Cerebellar cortex (tissue), 1 donor: ENCODE measurements around the gene RAB30.

Experiments used
- DNase-seq: peaks from one replicate; pipeline ENCODE4 v3.0.0-alpha.2; 2015; ENCODE audit warnings: low spot score

The RAB30 gene

GRCh38 chr11:83039566-83039965 is 32.1 kb downstream of the RAB30 start:
- DNase-seq = no peak

DNA sequence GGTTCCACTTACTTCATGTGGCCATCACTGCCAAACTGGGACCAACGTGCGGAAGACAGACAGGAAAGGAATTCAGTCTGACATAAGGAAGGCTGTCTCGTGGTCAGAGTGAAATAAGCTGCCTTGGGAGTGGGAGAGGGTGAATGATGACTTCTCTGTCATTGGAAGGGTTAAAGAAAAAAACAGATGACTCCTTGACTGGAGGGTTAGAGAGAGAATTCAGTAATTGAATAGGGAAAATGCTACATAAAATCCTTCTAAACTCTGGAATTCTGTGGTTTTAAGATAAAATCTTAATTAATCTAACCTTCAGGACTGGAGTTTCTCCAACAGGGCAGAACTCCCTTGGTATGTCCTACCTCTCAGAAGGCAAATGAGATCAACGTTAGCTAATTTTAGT is 33.8 kb downstream of the RAB30 start:
- DNase-seq = no peak

- no peak for DNase-seq
Measured at GRCh38 chr11:83036701-83037100, 35.0 kb downstream of the RAB30 start.

DNA sequence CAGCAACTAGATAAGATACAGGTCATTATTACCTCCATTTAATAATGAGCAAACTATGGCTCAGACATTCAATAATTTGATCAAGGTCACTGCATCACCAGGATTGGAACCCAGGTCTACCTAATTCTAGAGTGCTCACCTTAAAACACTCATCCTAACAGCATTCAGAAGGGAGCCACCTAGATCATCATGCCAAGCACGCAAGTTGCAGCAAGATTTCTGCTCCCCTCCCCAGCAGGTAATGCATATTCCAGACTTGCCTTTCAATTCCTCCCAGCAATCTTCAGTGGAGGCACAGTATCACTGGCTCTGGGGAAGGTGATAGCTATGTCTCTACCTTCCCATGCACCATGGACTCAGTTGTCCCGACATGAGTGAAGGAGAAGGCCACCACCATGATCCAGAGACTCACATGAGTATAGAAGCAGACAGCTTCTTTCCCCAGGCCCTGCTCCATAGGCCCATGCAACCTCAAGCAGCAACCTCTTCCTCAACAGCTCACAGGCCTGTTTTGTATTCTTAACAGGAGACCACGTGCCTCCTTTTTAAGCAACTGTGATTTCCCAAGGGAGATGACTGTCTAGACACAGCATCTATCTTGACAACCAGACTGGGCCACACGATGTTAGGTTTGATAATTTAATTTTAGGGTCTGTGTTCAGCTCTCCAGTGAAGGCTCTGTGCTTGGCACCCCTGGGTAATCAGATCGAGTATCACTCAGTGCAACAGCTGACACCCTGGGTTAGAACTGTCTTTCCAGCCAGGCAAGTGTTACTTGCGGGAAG is 36.4 kb downstream of the RAB30 start:
- DNase-seq = no peak

DNA sequence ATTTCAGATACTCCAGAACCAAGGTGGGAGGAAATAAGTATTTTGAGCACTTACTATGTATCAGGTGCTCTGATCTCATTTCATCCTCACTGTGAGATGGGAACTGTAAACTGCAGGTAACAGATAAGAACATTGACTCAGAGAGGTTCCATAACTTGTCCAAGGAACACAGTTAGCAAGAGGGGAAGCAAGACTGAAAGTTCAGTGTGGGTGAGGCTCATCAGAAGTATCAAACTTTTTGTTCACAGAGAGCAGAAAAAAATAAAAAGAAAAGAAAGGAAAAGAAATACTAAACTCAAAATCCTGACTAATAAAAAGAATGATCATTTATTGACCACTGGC is 37.1 kb downstream of the RAB30 start:
- DNase-seq = no peak

DNA sequence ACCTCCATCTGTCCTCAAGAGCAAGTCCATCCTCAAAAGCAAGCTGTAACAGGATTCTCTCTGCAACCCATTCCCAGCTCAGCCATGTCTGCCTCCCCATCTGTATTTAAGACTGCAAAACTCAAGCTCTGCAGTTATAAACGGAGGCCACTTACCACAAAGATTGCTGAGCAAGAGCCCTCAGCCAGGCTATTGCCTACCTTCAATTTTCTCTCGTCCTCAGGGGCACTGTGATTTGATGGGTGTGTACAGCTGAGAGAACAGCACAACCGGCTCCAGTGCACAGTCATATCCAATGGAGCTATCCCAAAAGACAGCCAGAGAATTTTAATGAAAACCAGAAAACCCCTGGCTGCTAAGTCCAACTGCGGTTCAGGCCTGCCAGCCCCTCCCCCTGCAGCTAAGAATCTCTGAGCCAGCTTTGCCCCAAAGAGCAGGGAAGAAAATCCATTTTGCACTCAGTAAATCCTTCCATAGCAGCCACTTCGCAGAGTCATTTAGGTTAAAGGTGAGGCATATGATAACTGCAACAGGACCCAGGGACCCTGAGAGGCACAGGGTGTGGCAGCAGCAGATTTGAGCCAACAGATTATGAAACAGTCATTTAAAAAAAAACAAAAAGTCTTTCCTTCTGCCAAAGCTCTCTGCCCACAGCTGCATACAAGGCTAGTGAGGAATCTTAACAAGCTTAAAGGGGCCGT is 37.6 kb downstream of the RAB30 start:
- peak; percentile 39 for DNase-seq

DNA sequence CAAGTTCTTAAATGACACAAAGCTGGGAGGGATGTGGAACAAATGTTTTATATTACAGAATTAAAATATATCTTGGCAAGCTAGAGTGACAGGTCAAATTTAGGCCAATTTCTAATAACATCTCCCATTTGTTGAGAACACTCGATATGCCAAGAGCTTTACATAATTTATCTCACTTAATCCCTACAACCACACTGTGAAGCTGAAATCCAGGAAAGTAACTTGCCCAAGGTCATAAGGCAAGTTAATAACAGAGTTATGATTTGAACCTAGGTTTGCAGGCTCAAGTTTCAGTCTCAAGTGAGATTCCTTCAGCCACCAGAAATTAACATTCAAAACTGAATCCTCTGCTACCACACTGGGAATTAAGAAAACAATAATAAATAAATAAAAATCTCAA is 38.3 kb downstream of the RAB30 start:
- DNase-seq = no peak

DNA sequence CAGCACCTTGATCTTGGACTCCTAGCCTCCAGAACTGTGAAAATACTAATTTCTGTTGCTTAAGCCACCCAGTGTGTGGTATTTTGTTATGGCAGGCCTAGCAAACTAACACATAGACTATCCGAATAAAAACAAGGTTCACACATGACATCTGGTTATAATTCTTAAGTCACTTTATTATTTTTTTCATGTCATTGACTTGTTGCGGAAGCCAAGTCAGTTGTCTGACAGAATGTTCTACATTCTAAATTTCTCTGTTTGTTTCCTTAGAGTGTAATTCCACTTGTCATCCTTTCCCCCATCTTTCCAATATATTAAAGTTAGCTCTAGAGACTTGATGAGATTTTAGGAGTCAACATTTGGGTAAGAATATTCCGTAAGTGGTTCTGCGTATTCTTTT is 40.6 kb downstream of the RAB30 start:
- no peak for DNase-seq

DNA sequence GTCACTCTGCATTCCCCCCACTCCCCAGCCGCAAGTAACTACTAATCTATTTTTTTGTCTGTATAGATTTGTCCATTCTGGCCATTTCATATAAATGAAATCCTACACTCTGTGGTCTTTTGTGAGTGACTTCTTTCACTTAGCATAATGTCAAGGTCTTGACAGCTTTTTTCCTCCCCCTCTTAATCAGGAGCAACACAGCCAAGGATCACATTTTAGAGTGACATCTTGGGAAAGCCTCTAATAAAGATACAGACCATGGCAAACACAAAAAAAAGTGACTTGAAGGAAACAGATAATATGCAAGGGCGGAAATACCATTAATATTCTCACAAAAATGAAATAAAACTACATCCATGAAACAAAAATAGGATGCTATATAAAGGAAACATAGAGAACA is 43.9 kb downstream of the RAB30 start:
- no peak for DNase-seq

DNA sequence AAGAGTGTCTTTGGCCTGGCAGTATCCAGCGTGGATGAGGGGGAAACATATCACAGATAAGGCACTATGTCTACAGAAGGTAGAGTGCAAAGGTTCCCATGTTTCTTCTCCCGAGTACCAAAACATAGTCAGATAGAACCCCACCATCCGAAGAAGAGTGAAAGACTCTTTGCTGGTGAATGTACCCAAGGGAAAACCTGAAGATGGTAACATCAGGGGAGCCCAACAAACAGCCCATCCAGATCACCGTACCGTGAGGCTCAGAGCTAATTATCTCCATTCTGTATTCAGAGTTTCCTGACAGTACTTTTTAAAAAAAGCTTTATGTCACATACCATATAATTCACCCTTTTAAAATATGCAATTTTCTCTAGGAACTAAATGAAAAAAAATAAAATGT is 44.4 kb downstream of the RAB30 start:
- DNase-seq = no peak

- DNase-seq = no peak
Measured at GRCh38 chr11:83026229-83026628, 45.5 kb downstream of the RAB30 start.

- no peak for DNase-seq
Measured at GRCh38 chr11:83025267-83025704, 46.4 kb downstream of the RAB30 start.

DNA sequence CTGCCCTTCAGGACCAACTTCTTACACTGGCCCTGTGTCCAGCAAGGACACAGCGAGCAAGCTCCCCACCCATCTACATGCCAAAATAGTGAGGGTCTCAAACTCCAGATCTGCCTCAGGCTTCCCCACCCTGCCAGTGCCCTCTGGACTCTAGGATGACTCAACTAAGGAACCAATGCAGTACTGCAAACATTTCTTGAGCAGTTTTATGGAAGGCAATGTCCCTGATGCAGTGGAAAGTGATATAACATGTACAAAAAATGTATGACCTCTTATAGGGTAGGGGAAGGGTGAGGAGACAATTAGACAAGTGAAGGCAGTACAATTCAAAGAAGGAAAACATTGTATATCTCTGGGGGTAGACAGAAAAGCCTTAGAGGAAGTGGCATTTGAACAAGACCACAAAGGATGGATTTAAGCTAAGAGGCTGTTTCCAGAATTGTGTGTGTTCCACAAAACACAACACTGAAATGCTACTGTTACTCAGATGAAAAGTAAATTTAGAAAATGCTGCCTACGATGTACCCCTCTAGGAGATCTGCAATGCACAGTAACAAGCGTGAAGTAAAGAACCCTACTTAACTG is 47.3 kb downstream of the RAB30 start:
- DNase-seq = no peak

DNA sequence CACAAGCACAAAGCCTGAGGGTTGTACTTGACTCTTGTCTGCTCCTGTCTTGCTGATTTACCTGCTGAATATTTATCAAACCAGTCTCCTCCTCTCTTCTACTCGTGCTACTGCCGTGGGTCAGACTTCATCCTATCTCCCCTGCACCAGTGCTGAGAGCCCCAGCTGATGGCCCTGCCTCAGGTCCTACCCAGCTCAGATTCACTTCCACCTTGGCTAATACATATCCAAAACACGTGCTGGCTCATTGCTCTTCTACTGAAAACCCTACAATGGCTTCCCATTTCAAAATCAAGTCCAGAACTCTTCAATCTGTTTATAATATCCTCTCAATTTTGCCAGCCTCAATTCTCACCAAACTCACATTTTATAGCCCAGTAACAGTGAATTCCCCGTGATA is 48.3 kb downstream of the RAB30 start:
- DNase-seq = no peak

- DNase-seq = no peak
Measured at GRCh38 chr11:83021780-83022125, 49.9 kb downstream of the RAB30 start.

- DNase-seq = no peak
Measured at GRCh38 chr11:83020942-83021779, 50.5 kb downstream of the RAB30 start.

GRCh38 chr11:83019888-83020579 is 51.7 kb downstream of the RAB30 start:
- DNase-seq = no peak

- DNase-seq = no peak
Measured at GRCh38 chr11:83014951-83015350, 56.7 kb downstream of the RAB30 start.

GRCh38 chr11:83012168-83013067 is 59.3 kb downstream of the RAB30 start:
- no peak for DNase-seq

- DNase-seq = no peak
Measured at GRCh38 chr11:83011333-83012167, 60.1 kb downstream of the RAB30 start.
